ENCODE results near the gene WNT3A. TPM values are rescaled to one million over a fixed set of nuclear protein-coding genes. Genes with fewer than 3 reads are reported as not detected.

Gene WNT3A
- total and polyA plus RNA-seq, 9 of the 15 experiments (the other 6 are each of a cell fraction or from before 2014, with no cell fraction given), result not detected

DNA sequence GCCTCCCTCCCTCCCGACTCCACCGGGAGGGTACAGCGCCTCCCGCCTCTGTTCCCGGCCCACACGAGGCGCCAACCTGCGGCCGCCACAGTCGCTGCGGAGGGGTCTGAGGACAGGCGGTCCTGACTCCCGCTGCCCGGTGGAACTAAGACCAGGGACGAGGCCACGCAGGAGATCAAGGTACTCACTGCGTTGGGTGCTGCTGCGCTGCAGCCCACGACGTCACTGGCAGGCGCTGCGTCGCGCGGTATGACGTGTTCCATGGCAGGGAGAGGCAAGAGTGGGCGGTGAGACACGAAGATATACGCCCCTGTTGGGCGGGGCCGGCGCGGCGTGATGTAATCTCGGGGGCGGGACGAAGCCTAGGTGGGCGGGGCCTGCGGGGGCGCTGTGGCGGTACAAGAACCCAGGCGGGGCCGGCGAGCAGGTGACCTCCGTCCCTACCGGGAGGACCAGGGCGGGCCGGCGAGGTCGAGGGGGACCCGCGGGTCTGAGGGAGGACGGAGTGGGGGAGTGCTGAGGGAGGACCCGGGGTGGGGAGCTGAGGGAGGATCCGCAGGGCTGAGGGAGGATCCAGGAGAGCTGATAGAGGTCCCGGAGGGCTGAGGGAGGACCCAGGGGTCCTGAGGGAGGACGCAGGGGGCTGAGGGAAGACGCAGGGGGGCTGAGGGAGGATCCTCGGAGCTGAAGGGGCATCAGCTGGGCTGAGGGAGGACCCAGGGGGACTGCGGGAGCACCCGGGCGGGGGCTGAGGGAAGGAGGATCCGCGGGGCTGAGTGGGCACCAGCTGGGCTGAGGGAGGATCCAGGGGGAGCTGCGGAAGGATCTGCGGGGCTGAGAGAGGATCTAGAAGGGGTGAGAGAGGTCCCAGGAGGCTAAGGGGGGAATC, 102.5 kb downstream of the WNT3A start, which contains the start of gene MRPL55 (continued):
- TF ChIP-seq, protein P1, sequence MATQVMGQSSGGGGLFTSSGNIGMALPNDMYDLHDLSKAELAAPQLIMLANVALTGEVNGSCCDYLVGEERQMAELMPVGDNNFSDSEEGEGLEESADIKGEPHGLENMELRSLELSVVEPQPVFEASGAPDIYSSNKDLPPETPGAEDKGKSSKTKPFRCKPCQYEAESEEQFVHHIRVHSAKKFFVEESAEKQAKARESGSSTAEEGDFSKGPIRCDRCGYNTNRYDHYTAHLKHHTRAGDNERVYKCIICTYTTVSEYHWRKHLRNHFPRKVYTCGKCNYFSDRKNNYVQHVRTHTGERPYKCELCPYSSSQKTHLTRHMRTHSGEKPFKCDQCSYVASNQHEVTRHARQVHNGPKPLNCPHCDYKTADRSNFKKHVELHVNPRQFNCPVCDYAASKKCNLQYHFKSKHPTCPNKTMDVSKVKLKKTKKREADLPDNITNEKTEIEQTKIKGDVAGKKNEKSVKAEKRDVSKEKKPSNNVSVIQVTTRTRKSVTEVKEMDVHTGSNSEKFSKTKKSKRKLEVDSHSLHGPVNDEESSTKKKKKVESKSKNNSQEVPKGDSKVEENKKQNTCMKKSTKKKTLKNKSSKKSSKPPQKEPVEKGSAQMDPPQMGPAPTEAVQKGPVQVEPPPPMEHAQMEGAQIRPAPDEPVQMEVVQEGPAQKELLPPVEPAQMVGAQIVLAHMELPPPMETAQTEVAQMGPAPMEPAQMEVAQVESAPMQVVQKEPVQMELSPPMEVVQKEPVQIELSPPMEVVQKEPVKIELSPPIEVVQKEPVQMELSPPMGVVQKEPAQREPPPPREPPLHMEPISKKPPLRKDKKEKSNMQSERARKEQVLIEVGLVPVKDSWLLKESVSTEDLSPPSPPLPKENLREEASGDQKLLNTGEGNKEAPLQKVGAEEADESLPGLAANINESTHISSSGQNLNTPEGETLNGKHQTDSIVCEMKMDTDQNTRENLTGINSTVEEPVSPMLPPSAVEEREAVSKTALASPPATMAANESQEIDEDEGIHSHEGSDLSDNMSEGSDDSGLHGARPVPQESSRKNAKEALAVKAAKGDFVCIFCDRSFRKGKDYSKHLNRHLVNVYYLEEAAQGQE (IDR thresholded peaks at IDR 0.05; ENCODE audit: borderline replicate concordance), result no peak
- TF ChIP-seq, protein P1 (CRISPR knock-in tag; IDR thresholded peaks at IDR 0.05; ENCODE audit: low read depth), result 0 out of 2 replicates have a peak, but pooled peaks have one; percentile 27
- TF ChIP-seq, protein P2, sequence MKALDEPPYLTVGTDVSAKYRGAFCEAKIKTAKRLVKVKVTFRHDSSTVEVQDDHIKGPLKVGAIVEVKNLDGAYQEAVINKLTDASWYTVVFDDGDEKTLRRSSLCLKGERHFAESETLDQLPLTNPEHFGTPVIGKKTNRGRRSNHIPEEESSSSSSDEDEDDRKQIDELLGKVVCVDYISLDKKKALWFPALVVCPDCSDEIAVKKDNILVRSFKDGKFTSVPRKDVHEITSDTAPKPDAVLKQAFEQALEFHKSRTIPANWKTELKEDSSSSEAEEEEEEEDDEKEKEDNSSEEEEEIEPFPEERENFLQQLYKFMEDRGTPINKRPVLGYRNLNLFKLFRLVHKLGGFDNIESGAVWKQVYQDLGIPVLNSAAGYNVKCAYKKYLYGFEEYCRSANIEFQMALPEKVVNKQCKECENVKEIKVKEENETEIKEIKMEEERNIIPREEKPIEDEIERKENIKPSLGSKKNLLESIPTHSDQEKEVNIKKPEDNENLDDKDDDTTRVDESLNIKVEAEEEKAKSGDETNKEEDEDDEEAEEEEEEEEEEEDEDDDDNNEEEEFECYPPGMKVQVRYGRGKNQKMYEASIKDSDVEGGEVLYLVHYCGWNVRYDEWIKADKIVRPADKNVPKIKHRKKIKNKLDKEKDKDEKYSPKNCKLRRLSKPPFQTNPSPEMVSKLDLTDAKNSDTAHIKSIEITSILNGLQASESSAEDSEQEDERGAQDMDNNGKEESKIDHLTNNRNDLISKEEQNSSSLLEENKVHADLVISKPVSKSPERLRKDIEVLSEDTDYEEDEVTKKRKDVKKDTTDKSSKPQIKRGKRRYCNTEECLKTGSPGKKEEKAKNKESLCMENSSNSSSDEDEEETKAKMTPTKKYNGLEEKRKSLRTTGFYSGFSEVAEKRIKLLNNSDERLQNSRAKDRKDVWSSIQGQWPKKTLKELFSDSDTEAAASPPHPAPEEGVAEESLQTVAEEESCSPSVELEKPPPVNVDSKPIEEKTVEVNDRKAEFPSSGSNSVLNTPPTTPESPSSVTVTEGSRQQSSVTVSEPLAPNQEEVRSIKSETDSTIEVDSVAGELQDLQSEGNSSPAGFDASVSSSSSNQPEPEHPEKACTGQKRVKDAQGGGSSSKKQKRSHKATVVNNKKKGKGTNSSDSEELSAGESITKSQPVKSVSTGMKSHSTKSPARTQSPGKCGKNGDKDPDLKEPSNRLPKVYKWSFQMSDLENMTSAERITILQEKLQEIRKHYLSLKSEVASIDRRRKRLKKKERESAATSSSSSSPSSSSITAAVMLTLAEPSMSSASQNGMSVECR (CRISPR knock-in tag; IDR thresholded peaks at IDR 0.05), result peak; percentile 72; the same call in 1 of the 2 replicates
- TF ChIP-seq CEBPB (tag; IDR thresholded peaks at IDR 0.05), result peak; percentile 87
- no peak for TF ChIP-seq SAFB2 (IDR thresholded peaks at IDR 0.05; ENCODE audit: borderline replicate concordance, low read depth, low read length, severe bottlenecking)
- TF ChIP-seq, protein P3, sequence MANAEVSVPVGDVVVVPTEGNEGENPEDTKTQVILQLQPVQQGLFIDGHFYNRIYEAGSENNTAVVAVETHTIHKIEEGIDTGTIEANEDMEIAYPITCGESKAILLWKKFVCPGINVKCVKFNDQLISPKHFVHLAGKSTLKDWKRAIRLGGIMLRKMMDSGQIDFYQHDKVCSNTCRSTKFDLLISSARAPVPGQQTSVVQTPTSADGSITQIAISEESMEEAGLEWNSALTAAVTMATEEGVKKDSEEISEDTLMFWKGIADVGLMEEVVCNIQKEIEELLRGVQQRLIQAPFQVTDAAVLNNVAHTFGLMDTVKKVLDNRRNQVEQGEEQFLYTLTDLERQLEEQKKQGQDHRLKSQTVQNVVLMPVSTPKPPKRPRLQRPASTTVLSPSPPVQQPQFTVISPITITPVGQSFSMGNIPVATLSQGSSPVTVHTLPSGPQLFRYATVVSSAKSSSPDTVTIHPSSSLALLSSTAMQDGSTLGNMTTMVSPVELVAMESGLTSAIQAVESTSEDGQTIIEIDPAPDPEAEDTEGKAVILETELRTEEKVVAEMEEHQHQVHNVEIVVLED (CRISPR knock-in tag; IDR thresholded peaks at IDR 0.05), result peak; percentile 63
- no peak for TF ChIP-seq STAT5B (CRISPR knock-in tag; IDR thresholded peaks at IDR 0.05)
- no peak for TF ChIP-seq GATA2 (CRISPR knock-in tag; IDR thresholded peaks at IDR 0.05)
- peak; percentile 87 for TF ChIP-seq MCM2 (IDR thresholded peaks at IDR 0.05; ENCODE audit: low read depth)
- TF ChIP-seq, protein P4, sequence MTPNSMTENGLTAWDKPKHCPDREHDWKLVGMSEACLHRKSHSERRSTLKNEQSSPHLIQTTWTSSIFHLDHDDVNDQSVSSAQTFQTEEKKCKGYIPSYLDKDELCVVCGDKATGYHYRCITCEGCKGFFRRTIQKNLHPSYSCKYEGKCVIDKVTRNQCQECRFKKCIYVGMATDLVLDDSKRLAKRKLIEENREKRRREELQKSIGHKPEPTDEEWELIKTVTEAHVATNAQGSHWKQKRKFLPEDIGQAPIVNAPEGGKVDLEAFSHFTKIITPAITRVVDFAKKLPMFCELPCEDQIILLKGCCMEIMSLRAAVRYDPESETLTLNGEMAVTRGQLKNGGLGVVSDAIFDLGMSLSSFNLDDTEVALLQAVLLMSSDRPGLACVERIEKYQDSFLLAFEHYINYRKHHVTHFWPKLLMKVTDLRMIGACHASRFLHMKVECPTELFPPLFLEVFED (CRISPR knock-in tag; conservative IDR thresholded peaks at IDR 0.05), result peak; percentile 52; the same call in 1 of the 2 replicates
